A549 (cell line): ENCODE data around the gene THSD7A.

ENCODE experiments used
- CHD2 ChIP-seq: fragments of 150-350 bp; IDR thresholded peaks from 2 replicates; pipeline ENCODE4 v1.6.1; 2014; ENCODE audit warnings: low read length; ENCODE audit not compliant: partially characterized antibody
- CHD4 ChIP-seq: fragments of 200-600 bp; sonication (generic); IDR thresholded peaks from 2 replicates; pipeline ENCODE4 v1.6.1; 2016; ENCODE audit warnings: antibody characterized with exemption, mild to moderate bottlenecking, borderline replicate concordance
- CTCF ChIP-seq: fragments of >200 bp; sonication (Bioruptor Twin); formaldehyde crosslinking; IDR thresholded peaks from 3 replicates; pipeline ENCODE4 v1.5.1; 2016
- E2F6 ChIP-seq: IDR thresholded peaks from 2 replicates; pipeline ENCODE4 v1.6.1; 2012; ENCODE audit warnings: low read depth, borderline replicate concordance
- EP300 ChIP-seq, 2 experiments: fragments of >200 bp; sonication (Bioruptor Twin); formaldehyde crosslinking; IDR thresholded peaks; 2 replicates in 1 of 2; 3 replicates in 1 of 2; pipeline ENCODE4 v1.6.1; 2016 to 2017
- HMGXB4 ChIP-seq: fragments of 250-450 bp; sonication (Bioruptor Pico); IDR thresholded peaks from 2 replicates; pipeline ENCODE4 v1.5.0; 2021; ENCODE audit warnings: mild to moderate bottlenecking, moderate library complexity, borderline replicate concordance
- MAZ ChIP-seq: fragments of 150-350 bp; IDR thresholded peaks from 2 replicates; pipeline ENCODE4 v1.6.1; 2014; ENCODE audit warnings: antibody characterized with exemption, low read depth, low read length, borderline replicate concordance
- MYC ChIP-seq: IDR thresholded peaks from 2 replicates; pipeline ENCODE4 v1.6.1; 2012; ENCODE audit warnings: mild to moderate bottlenecking, inconsistent platforms, low read length, improper control_type of control experiment, borderline replicate concordance
- PBX3 ChIP-seq: IDR thresholded peaks from 2 replicates; pipeline ENCODE4 v1.6.1; 2012
- POLR2A ChIP-seq: IDR thresholded peaks from 2 replicates; pipeline ENCODE4 v1.6.1; 2012; ENCODE audit warnings: mild to moderate bottlenecking, low read length
- REST ChIP-seq: fragments of 200-600 bp; sonication (generic); IDR thresholded peaks from 2 replicates; pipeline ENCODE4 v1.6.1; 2016; ENCODE audit warnings: antibody characterized with exemption, mild to moderate bottlenecking, moderate library complexity
- SMC3 ChIP-seq: fragments of >200 bp; sonication (Bioruptor Twin); formaldehyde crosslinking; IDR thresholded peaks from 3 replicates; pipeline ENCODE4 v1.6.1; 2018; ENCODE audit warnings: inconsistent platforms
- ZSCAN20 ChIP-seq: fragments of 250-450 bp; sonication (Bioruptor Pico); IDR thresholded peaks from 2 replicates; pipeline ENCODE4 v1.8.0; 2022; ENCODE audit warnings: mild to moderate bottlenecking, moderate library complexity

- TF ChIP-seq CHD4 (no peak), ZSCAN20 (CRISPR knock-in tag) (no peak), HMGXB4 (CRISPR knock-in tag) (no peak), REST (no peak), MYC (no peak), CTCF (no peak), EP300 (IDR thresholded peaks at IDR 0.05) (no peak), PBX3 (no peak), POLR2A (no peak), MAZ (no peak), CHD2 (no peak), SMC3 (no peak), E2F6 (no peak)
These were observed 304.3 kb downstream of the THSD7A start for GRCh38 chr7:11527707-11528106.
